ENCODE measurements around the gene KLHDC10.

GRCh38 chr7:130154131-130154500 lies 83.8 kb downstream of the KLHDC10 start:
- TF ChIP-seq CTCF (IDR thresholded peaks at IDR 0.05) (peak in 1 of 6 experiments; percentile 10), POLR2A (IDR thresholded peaks at IDR 0.05) (no peak)
